ENCODE data around the gene SPOCK2. TPM values are rescaled to one million over a fixed set of nuclear protein-coding genes. Genes with fewer than 3 reads are reported as not detected.

Gene SPOCK2
- total and polyA plus RNA-seq, 2 donors (not counting 1 experiment from before 2014, with no cell fraction given), result 39.1 to 139 TPM

GRCh38 chr10:72072046-72072445 is 16.3 kb downstream of the SPOCK2 start:
- Mint-ChIP-seq H3K9me3 (ENCODE audit: insufficient read depth) (no peaks in the 10 kb centered on the region), H3K27me3 (no peaks in the 10 kb centered on the region), H3K27ac (no peak overlapping the region), H3K4me1 (peaks cover 18% of the 10 kb centered on the region), H3K4me3 (no peak overlapping the region)
- DNase-seq, result no peak
- no peak for TF ChIP-seq EZH2 (IDR thresholded peaks at IDR 0.05; ENCODE audit: borderline replicate concordance, insufficient read depth, low read depth, low read length, poor library complexity, severe bottlenecking)
- TF ChIP-seq, protein P1, sequence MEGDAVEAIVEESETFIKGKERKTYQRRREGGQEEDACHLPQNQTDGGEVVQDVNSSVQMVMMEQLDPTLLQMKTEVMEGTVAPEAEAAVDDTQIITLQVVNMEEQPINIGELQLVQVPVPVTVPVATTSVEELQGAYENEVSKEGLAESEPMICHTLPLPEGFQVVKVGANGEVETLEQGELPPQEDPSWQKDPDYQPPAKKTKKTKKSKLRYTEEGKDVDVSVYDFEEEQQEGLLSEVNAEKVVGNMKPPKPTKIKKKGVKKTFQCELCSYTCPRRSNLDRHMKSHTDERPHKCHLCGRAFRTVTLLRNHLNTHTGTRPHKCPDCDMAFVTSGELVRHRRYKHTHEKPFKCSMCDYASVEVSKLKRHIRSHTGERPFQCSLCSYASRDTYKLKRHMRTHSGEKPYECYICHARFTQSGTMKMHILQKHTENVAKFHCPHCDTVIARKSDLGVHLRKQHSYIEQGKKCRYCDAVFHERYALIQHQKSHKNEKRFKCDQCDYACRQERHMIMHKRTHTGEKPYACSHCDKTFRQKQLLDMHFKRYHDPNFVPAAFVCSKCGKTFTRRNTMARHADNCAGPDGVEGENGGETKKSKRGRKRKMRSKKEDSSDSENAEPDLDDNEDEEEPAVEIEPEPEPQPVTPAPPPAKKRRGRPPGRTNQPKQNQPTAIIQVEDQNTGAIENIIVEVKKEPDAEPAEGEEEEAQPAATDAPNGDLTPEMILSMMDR (IDR thresholded peaks at IDR 0.05), result no peak
- ChIA-PET CTCF (interaction anchor here (1.1 to 2.3 kb wide), 2 partner anchors 23 kb away, joined by 4 to 10 read pairs; no protein-coding TSS in a partner anchor), POLR2A (no interaction called here)
- no peak overlapping the region for H3K9ac ChIP-seq (ENCODE audit: low read length)
- peaks cover 12 to 18% of the 10 kb centered on the region in 2 donors for H3K4me1 ChIP-seq (ENCODE audit: control insufficient read depth in 2 of 2, insufficient read depth in 2 of 2, low read length in 2 of 2)
- intact Hi-C loops (cut with micrococcal nuclease), result no loop called here
- H3K4me3 ChIP-seq (ENCODE audit: control extremely low read depth in 1 of 5, extremely low read depth in 1 of 5, insufficient read depth in 1 of 5, low read depth in 2 of 5, low read length in 4 of 5), result no peak overlapping the region
- H3K4me2 ChIP-seq (replicated peaks; ENCODE audit: low read depth, low read length, poor library complexity, severe bottlenecking), result no peak overlapping the region
- no peak overlapping the region for H2AFZ ChIP-seq (ENCODE audit: insufficient read depth, low read depth, low read length, poor library complexity, severe bottlenecking)
- no peaks in the 10 kb centered on the region for H3K27me3 ChIP-seq (replicated peaks in 1 of 4; ENCODE audit: control extremely low read depth in 1 of 4, control insufficient read depth in 3 of 4, insufficient read depth in 4 of 4, low read length in 3 of 4)
- WGBS (ENCODE audit: insufficient coverage), result 98% methylated on average over 5 of the region's 5 CpGs
- H3K9me3 ChIP-seq (ENCODE audit: control extremely low read depth in 1 of 3, control insufficient read depth in 2 of 3, insufficient read depth in 1 of 3, low read length in 2 of 3), result peaks cover 0 to 7% (median 0%) of the 10 kb centered on the region in 3 donors
- no peak for ATAC-seq (ENCODE audit: low read depth)
- peaks cover 9% of the 10 kb centered on the region for H3K79me2 ChIP-seq (ENCODE audit: control insufficient read depth, insufficient read depth, low read length)
- H4K20me1 ChIP-seq (ENCODE audit: control insufficient read depth, insufficient read depth, low read length, poor library complexity, severe bottlenecking), result peaks cover 64% of the 10 kb centered on the region
- H3K27ac ChIP-seq (ENCODE audit: low read length in 2 of 2), result no peak overlapping the region
- peaks cover 0 to 72% of the 10 kb centered on the region in 2 experiments for H3K36me3 ChIP-seq (replicated peaks in 1 of 2; ENCODE audit: control extremely low read depth in 1 of 2, control insufficient read depth in 1 of 2, extremely low read depth in 1 of 2, insufficient read depth in 2 of 2, low read length in 1 of 2)

DNA sequence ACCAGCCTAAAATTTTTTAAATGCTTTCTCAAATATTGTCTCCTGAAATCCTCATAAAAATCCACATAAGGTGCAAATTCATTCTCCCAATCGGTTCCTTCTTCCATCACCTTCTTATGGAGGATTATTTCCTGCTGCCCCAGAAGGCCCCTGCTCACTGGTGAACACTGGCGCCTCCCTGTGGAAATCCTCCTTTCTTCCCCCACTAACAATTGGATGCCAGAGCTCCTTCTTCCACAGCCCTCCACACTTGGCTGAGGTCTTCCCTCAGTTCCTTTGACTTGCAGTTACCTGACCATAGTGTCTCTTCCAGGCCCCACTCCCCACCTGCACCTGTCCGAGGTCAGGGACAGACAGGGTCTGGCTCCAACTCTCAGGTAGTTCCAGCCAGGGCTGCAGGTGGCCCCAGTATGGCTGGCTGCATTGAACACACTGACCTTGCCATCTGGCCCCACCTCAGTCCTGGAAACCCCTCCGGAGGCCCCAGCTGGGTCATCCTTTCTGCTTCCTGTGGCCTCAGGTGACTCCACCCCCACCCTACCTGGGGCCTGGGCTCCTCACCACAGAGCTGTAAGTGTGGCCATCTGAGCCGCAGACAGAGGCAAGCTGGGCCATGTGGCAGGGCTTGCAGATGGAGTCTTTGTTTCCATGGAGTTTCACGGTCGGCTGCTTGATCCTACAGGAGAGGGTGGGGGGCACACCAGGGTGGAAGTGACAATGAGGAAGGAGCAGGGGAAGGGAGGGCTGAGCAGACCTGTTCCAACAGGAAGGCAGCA is 18.4 kb downstream of the SPOCK2 start:
- Mint-ChIP-seq H3K4me1 (peaks cover 2% of the 10 kb centered on the region), H3K9me3 (ENCODE audit: insufficient read depth) (no peaks in the 10 kb centered on the region), H3K27me3 (no peaks in the 10 kb centered on the region), H3K4me3 (no peak overlapping the region), H3K27ac (peak overlapping the region; percentile 3)
- Histone ChIP-seq H3K79me2 (ENCODE audit: control insufficient read depth, insufficient read depth, low read length) (peaks cover 5% of the 10 kb centered on the region), H3K9ac (ENCODE audit: low read length) (no peak overlapping the region), H3K36me3 (replicated peaks in 1 of 2; ENCODE audit: control extremely low read depth in 1 of 2, control insufficient read depth in 1 of 2, extremely low read depth in 1 of 2, insufficient read depth in 2 of 2, low read length in 1 of 2) (peaks cover 0 to 87% of the 10 kb centered on the region in 2 experiments), H3K27me3 (replicated peaks in 1 of 4; ENCODE audit: control extremely low read depth in 1 of 4, control insufficient read depth in 3 of 4, insufficient read depth in 4 of 4, low read length in 3 of 4) (no peaks in the 10 kb centered on the region), H3K4me2 (replicated peaks; ENCODE audit: low read depth, low read length, poor library complexity, severe bottlenecking) (no peak overlapping the region), H3K9me3 (ENCODE audit: control extremely low read depth in 1 of 3, control insufficient read depth in 2 of 3, insufficient read depth in 1 of 3, low read length in 2 of 3) (peaks cover 0 to 7% (median 0%) of the 10 kb centered on the region in 3 donors), H3K27ac (ENCODE audit: low read length in 2 of 2) (no peak overlapping the region), H3K4me3 (ENCODE audit: control extremely low read depth in 1 of 5, extremely low read depth in 1 of 5, insufficient read depth in 1 of 5, low read depth in 2 of 5, low read length in 4 of 5) (no peak overlapping the region), H2AFZ (ENCODE audit: insufficient read depth, low read depth, low read length, poor library complexity, severe bottlenecking) (no peak overlapping the region), H3K4me1 (ENCODE audit: control insufficient read depth in 2 of 2, insufficient read depth in 2 of 2, low read length in 2 of 2) (no peaks in the 10 kb centered on the region), H4K20me1 (ENCODE audit: control insufficient read depth, insufficient read depth, low read length, poor library complexity, severe bottlenecking) (peaks cover 43% of the 10 kb centered on the region)
- no peak for ATAC-seq (ENCODE audit: low read depth)
- no peak for DNase-seq
- POLR2A ChIA-PET, result interaction anchor here (1.3 kb wide), 1 partner anchor 179 kb away, joined by 4 read pairs; no protein-coding TSS in a partner anchor
- intact Hi-C loops (cut with micrococcal nuclease), result no loop called here
- no peak for TF ChIP-seq EZH2 (IDR thresholded peaks at IDR 0.05; ENCODE audit: borderline replicate concordance, insufficient read depth, low read depth, low read length, poor library complexity, severe bottlenecking)
- TF ChIP-seq, protein P1 (IDR thresholded peaks at IDR 0.05), result no peak
- 67% methylated on average over 7 of the region's 7 CpGs for WGBS (ENCODE audit: insufficient coverage)
- CTCF ChIA-PET, result interaction anchor here (0.6 to 1.2 kb wide), 3 partner anchors 21 to 57 kb away, joined by 3 read pairs; no protein-coding TSS in a partner anchor

All from B cell (primary cell).